K562 (cell line): Measurements from ENCODE around the gene PDE2A. TPM values are rescaled to one million over a fixed set of nuclear protein-coding genes. Genes with fewer than 3 reads are reported as not detected.

Experiments used
- ATAC-seq: fragments of 200-7000 bp; cut with Tn5 transposase; 3 replicates; pipeline ENCODE4 v1.9.1; 2020; ENCODE audit warnings: moderate library complexity
- BruUV-seq: library from RNA; stranded (reverse); fragments of 400-500 nt; replicated peaks from 2 replicates; lab custom pipeline; 2021; lab: Mats Ljungman, UMichigan
- CTCF ChIA-PET: fragments of 300-600 bp; formaldehyde crosslinking; extraction: SDS; loops from one replicate; lab custom pipeline; 2021; ENCODE audit warnings: low intra/inter-chr PET ratio; lab: Yijun Ruan, JAX
- POLR2A ChIA-PET: fragments of 300-600, 350-650 bp; sonication (Branson Sonifier 250); formaldehyde crosslinking; extraction: SDS; loops from one replicate; lab custom pipeline; 2021; ENCODE audit warnings: antibody characterized with exemption, inconsistent platforms; lab: Yijun Ruan, JAX
- DNase-seq, 4 experiments: peaks; one replicate each; pipeline versions ENCODE4 v3.0.0 to v3.0.0-alpha.2; 2011 to 2018; ENCODE audit warnings: low spot score in 3 of 4, mixed read lengths in 3 of 4; ENCODE audit errors: extremely low read depth in 1 of 4
- FAIRE-seq: peaks from 2 replicates; lab custom pipeline; 2011; peaks lifted over from hg19 to GRCh38; lab: Jason Lieb, UNC
- H2AFZ ChIP-seq: 2 replicates; pipeline ENCODE4 v1.6.0; 2011; ENCODE audit warnings: low read depth, low read length, control low read depth, inconsistent platforms
- H3K27ac ChIP-seq: fragments of 200-600 bp; 3 replicates; pipeline ENCODE4 v1.8.0; 2011; ENCODE audit warnings: low read depth, mild to moderate bottlenecking, control low read depth, inconsistent platforms, low read length, moderate library complexity, mixed read lengths; ENCODE audit errors: extremely low read depth
- H3K27me3 ChIP-seq, 2 experiments: fragments of 300-600 bp in 1 of 2; 2 replicates in 1 of 2; 3 replicates in 1 of 2; pipeline versions ENCODE4 v1.6.0 to v1.8.0; 2011; ENCODE audit warnings: inconsistent platforms in 2 of 2, low read length in 2 of 2, mild to moderate bottlenecking in 1 of 2, mixed read lengths in 1 of 2, moderate library complexity in 1 of 2; ENCODE audit not compliant: control insufficient read depth in 2 of 2, insufficient read depth in 2 of 2
- H3K36me3 ChIP-seq: fragments of 300-600 bp; 3 replicates; pipeline ENCODE4 v1.8.0; 2011; ENCODE audit warnings: mild to moderate bottlenecking, low read length, inconsistent platforms; ENCODE audit not compliant: control insufficient read depth, insufficient read depth
- H3K4me1 ChIP-seq, 2 experiments: fragments of 200-600 bp in 1 of 2; replicated peaks in 1 of 2; 2 replicates in 1 of 2; 3 replicates in 1 of 2; pipeline versions ENCODE4 v1.5.1 to v1.8.0; 2011; ENCODE audit warnings: inconsistent platforms in 2 of 2, low read length in 2 of 2, mild to moderate bottlenecking in 1 of 2, mixed read lengths in 1 of 2, moderate library complexity in 1 of 2; ENCODE audit not compliant: control insufficient read depth in 2 of 2, insufficient read depth in 2 of 2
- H3K4me2 ChIP-seq: 2 replicates; pipeline ENCODE4 v1.6.1; 2011; ENCODE audit warnings: low read length, control low read depth, inconsistent platforms, mixed read lengths; ENCODE audit not compliant: insufficient read depth
- H3K4me3 ChIP-seq: fragments of 200-600 bp; sonication (generic), shearing (Covaris generic); 2 replicates; pipeline ENCODE4 v1.5.1; 2016; ENCODE audit warnings: control low read depth, inconsistent platforms
- H3K79me2 ChIP-seq: fragments of 200-600 bp; 3 replicates; pipeline ENCODE4 v1.8.0; 2011; ENCODE audit warnings: low read length, inconsistent platforms; ENCODE audit not compliant: control insufficient read depth, insufficient read depth
- H3K9ac ChIP-seq, 2 experiments: 2 replicates each; pipeline versions ENCODE4 v1.6.0 to v1.6.1; 2011; ENCODE audit warnings: low read depth in 2 of 2, low read length in 2 of 2, control low read depth in 1 of 2, inconsistent platforms in 1 of 2, mild to moderate bottlenecking in 1 of 2, mixed read lengths in 1 of 2; ENCODE audit not compliant: insufficient read depth in 1 of 2
- H3K9me1 ChIP-seq: one replicate; pipeline ENCODE4 v1.6.0; 2011; ENCODE audit warnings: inconsistent platforms, mild to moderate bottlenecking, low read length, moderate library complexity; ENCODE audit not compliant: control insufficient read depth, insufficient read depth
- H3K9me3 ChIP-seq: replicated peaks from 2 replicates; pipeline ENCODE4 v1.5.1; 2011; ENCODE audit warnings: low read depth, low read length, inconsistent platforms; ENCODE audit not compliant: control insufficient read depth, insufficient read depth
- H4K20me1 ChIP-seq: replicated peaks from 2 replicates; pipeline ENCODE4 v1.6.1; 2011; ENCODE audit warnings: low read length, inconsistent platforms, mixed read lengths; ENCODE audit not compliant: control insufficient read depth, insufficient read depth
- RFX1 ChIP-seq: fragments of 450-650 bp; IDR thresholded peaks from 2 replicates; pipeline ENCODE4 v1.6.1; 2016; ENCODE audit warnings: mild to moderate bottlenecking, moderate library complexity
- WGBS: fragments of 100-300 bp; shearing (Covaris generic); methylation state at CpG from one replicate; pipeline ENCODE4 v1.1.6; 2016; ENCODE audit warnings: low coverage, mixed read lengths; ENCODE audit not compliant: insufficient coverage; ENCODE audit errors: missing lambda C conversion rate; 5-methylcytosine and 5-hydroxymethylcytosine counted together
- in situ Hi-C: fragments of 300-500 bp; cut with MboI; formaldehyde crosslinking; loops from 4 replicates; pipeline ENCODE4 v1.15.0; 2018; ENCODE audit warnings: inconsistent platforms, mixed read lengths
- intact Hi-C: fragments of 100-400 bp; cut with micrococcal nuclease; formaldehyde crosslinking; loops from 2 replicates; pipeline ENCODE4 v1.14.2; 2022
- polyA plus RNA-seq, 8 experiments: library from polyadenylated mRNA; depleted of rRNA in 4 of 8; stranded (reverse) in 5 of 8; unstranded in 3 of 8; fragments of >200 nt; fragmentation: Nextera tagmentation in 2 of 8; fragmentation: Illumina TruSeq in 1 of 8; extraction: Ambion mirVana in 2 of 8; extraction: Trizol in 1 of 8; gene quantifications; 2 replicates each; pipeline versions ENCODE4 v1.2.1 to v1.2.3, GENCODE V29; 2011 to 2014; ENCODE audit warnings: inconsistent platforms in 1 of 8, missing spikeins in 1 of 8
- total RNA-seq, 7 experiments: library from RNA; depleted of rRNA in 6 of 7; stranded (reverse); fragments of >200 nt in 6 of 7; fragmentation: Illumina TruSeq in 2 of 7; extraction: Trizol in 2 of 7; gene quantifications; 2 replicates each; pipeline versions ENCODE4 v1.2.1 to v1.2.3, GENCODE V29; 2011 to 2021; ENCODE audit warnings: low replicate concordance in 1 of 7
- TF ChIP-seq, protein P1 (sequence below): fragments of 450-650 bp; IDR thresholded peaks from 2 replicates; pipeline ENCODE4 v1.6.1; 2017; ENCODE audit warnings: mild to moderate bottlenecking, moderate library complexity

The PDE2A gene
- total and polyA plus RNA-seq, 9 of the 15 experiments (the other 6 are each of a cell fraction or from before 2014, with no cell fraction given), result 0.07 to 15.2 (median 1.6) TPM; not detected in 1

- no peaks in the 10 kb centered on the region for H3K79me2 ChIP-seq
- no peak overlapping the region for H3K4me2 ChIP-seq
- in situ Hi-C loops (no loop called here), intact Hi-C loops (no loop called here)
- POLR2A ChIA-PET, result interaction anchor here (0.5 to 1.2 kb wide), 4 partner anchors 10 to 864 kb away, joined by 3 read pairs; no protein-coding TSS in a partner anchor
- H3K9ac ChIP-seq, result no peak overlapping the region
- peaks cover 18 to 51% of the 10 kb centered on the region in 2 experiments for H3K27me3 ChIP-seq
- no peaks in the 10 kb centered on the region for H3K9me3 ChIP-seq
- CTCF ChIA-PET, result no interaction called here
- FAIRE-seq (no peak), DNase-seq (no peak), ATAC-seq (no peak)
- 2% methylated on average over 6 of the region's 6 CpGs for WGBS
- no peaks in the 10 kb centered on the region for H3K9me1 ChIP-seq
- H3K4me3 ChIP-seq, result no peak overlapping the region
- no peak overlapping the region for H2AFZ ChIP-seq
- H3K27ac ChIP-seq, result no peak overlapping the region
- H4K20me1 ChIP-seq, result no peaks in the 10 kb centered on the region
- no TSS peak for BruUV-seq
- no peaks in the 10 kb centered on the region for H3K36me3 ChIP-seq
- H3K4me1 ChIP-seq, result no peaks in the 10 kb centered on the region
- peak; percentile 20; the same call in 1 of the 2 replicates for TF ChIP-seq RFX1
- TF ChIP-seq, protein P1, sequence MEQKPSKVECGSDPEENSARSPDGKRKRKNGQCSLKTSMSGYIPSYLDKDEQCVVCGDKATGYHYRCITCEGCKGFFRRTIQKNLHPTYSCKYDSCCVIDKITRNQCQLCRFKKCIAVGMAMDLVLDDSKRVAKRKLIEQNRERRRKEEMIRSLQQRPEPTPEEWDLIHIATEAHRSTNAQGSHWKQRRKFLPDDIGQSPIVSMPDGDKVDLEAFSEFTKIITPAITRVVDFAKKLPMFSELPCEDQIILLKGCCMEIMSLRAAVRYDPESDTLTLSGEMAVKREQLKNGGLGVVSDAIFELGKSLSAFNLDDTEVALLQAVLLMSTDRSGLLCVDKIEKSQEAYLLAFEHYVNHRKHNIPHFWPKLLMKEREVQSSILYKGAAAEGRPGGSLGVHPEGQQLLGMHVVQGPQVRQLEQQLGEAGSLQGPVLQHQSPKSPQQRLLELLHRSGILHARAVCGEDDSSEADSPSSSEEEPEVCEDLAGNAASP, result no peak
Measured at GRCh38 chr11:72543849-72544542, 130.2 kb downstream of the PDE2A start.
